Myocyte (in vitro differentiated cells): ENCODE data around the gene KIAA1191. TPM values are rescaled to one million over a fixed set of nuclear protein-coding genes. Genes with fewer than 3 reads are reported as not detected.
A peak's percentile ranks its signal among the peaks of the same experiment; 100 is the strongest.

Experiments used
- DNase-seq: peaks from one replicate; pipeline ENCODE4 v3.0.0-alpha.2; 2012; ENCODE audit warnings: low read depth
- total RNA-seq: library from RNA; depleted of rRNA; stranded (reverse); fragments of >200 nt; gene quantifications from 2 replicates; pipeline ENCODE4 v1.2.3, GENCODE V29; 2014

KIAA1191 gene
- total RNA-seq, 1 donor from 2014 or later = 96.3 TPM

DNA sequence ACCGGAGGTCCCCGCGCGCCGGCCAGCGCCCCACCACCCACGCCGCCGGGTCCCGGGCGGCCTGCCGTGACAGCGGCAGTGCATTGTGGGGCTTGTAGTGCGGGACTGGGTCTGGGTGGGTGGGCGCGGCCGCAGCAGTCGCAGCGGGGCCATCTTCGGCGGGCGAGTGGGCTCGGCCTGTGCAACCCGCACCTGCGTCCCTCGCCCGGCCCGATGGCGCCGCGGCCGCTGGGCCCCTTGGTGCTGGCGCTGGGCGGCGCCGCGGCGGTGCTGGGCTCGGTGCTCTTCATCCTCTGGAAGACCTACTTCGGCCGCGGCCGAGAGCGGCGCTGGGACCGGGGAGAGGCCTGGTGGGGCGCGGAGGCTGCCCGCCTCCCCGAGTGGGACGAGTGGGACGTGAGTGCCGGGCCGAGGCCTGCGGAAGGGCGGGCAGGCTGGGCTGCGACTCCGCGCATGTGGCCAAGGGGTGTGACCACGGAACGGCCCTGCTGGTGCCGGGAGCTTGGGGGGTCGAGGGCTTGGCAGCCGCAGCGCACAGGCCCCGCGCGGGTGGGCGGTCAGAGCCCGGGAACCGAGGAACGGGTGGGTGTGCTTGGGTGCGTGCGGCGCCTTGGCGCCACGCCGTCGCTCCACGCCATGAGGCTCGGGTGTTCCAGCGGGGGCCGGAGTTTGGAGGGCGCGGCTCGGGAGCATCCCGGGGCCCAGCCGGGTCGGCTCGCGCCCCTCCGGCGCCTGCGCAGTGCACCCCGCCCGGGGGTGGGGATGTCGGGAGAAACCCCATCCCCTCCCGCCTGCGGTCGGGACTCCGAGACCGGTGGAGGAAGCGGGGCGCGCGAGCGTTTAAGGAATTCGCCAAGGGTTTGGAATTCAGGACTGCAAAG lies 4.0 kb upstream of the KIAA1191 start, which contains the start of gene ARL10:
Gene ARL10, plus strand, starts transcription at position 137 of the 881 bp plus-strand sequence. Its CDS starts 77 bp downstream, at position 214.
- peak; percentile 67 for DNase-seq

DNA sequence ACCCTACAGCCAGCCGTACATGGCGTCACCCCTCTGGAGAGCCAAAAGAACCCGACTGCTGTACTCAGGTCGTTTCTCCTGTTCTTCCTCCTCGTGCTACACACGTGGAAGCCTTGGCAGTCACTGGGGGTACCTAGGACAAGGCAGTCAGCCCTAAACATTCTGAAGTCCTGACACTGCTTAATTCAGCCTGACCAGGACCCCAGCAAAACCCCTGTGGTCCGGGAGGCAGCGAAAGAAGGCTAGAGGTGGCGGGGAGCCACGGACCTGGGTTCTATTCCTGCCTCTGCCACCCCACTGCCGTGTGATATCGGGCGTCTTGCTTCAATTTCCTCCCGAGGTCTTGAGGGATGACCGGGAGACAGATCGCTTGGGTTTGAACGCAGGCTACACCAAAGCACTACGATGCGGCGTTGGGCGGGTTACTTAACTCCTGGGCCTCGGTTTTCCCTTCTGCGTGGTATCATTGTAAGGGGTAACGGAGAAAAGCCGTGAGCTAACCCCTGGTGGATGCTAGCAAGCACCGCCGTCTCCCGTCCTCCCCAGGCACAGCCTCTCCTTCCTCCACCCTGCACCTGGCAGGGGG lies 3.3 kb upstream of the KIAA1191 start:
- DNase-seq = no peak

DNA sequence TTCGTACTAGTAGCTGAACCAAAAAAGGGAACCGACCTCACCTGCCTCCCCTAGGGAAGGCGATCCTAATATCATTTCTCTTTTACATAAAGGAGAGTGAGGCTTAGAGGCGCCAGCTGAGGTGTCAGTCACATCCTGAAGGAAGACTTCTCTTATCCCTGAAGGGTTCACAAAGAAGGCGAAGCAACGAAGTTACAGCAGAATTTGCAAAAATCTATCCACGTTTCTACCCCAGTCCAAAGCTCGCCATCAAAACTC lies 598 bp upstream of the KIAA1191 start:
- no peak for DNase-seq

DNA sequence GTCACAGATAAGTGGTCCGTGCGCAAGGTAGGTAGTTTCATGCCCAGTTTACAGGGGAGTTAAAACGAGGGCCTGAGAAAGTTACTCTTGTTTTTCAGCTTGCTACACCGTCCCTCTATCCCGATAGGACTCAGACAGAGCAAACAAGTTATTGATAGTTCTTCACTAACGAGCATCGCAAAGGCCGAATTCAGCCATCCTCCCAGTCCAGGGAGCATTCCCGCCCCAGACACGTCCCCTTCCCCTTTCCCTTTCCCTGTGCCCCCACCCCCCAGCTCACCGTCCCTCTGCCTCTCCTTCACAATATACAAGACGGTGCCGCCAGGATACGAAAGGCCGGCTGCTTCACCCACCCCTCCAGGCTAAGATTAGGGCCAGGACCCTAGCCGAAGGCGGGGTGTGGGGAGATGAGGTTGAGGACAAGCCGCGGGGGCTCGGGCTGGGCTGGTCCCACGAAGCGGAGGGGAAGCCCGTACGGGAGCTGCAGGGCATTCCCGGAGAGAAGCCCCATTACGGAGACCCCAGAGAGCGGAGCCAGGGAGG lies 599 bp downstream of the KIAA1191 start:
- DNase-seq = no peak

DNA sequence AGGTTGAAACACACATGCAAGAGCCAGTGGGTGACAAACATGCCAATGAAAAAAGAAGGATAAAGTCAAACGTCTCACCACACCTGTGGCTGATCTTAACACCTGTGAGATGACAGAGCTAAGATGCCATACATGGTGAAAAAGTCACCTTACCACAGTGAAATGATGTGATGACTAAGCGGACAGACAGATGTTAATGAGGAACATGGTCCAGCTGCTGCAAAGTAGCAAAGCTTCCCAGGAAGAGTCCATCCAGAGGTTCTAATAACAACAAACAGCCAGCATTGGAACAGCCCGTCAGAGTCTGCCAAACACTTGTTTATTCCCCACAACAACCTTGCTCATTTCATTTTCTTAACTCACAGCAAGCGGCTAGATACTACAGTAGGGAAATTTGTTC lies 1.9 kb downstream of the KIAA1191 start:
- peak; percentile 20 for DNase-seq

DNA sequence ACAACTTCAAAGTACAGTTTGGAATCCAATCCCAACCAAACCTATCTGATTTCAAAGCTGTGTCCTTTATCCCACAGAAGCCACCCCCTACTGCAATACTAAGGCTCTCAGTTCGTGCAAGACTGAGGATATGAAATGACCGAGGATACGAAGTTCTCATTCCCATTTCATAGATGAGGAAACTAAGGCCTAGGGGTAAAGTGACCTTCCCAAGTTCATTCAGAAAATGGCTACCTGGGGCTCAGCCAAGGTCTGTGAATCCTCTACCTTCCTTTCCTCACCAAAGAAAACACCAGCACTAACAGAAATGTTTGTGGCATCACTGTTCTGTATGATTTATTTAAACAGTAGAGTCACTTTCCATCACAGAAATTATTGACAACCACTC lies 5.4 kb downstream of the KIAA1191 start:
- DNase-seq = no peak

DNA sequence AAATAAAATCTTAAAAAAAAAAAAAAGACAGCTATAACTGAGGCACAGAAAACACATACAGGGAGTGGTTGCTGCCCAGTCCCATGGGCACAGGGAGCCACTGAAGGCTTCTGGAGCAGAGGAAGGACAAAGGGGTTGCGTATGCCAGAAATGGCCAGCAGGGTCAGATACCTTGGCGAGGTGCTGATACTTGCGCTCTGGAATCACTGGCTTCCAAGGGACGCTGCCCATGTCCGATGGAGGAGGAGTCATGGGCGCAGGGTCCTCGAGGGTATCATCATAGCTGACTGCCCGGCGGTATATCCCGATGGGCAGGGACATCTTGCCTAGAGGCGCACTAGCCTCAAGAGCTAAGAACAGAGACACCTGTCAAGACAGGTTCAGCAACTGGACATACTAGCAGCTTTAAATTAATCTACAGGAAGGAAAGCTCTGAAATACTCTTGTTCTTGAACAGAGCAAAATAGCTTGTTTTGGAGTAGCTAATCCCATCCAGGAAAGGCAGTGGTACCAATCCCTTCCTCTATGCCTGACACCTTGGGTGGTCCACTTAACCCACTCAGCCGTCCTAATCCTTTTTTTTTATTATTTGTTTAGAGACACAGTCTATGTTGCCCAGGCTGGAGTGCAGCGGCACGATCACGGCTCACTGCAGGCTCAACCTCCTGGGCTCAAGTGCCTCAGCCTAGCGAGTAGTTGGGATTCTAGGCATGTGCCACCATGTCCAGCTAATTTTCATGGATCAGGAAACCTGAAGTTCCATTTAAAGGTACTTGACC lies 6.0 kb downstream of the KIAA1191 start:
- DNase-seq = no peak

DNA sequence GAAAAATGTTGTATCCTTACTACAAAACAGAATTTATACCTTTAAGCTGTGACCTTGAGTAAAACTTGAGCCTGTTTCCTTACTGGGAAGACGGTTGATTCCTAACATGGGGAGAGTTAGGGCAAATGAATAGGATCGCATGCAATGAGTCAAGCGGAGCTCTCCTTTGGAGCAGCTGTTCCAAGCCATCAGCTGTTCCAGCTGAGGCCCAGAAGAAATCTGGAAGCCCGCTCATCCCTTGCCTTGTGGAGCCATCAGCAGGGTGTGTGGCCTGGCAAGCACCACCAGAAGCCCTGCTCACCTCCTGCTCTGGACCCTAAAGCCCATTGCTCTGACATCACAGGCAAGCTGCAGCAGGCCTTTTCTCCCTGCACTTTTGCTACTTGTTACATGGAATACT lies 8.0 kb downstream of the KIAA1191 start:
- DNase-seq = peak; percentile 98

DNA sequence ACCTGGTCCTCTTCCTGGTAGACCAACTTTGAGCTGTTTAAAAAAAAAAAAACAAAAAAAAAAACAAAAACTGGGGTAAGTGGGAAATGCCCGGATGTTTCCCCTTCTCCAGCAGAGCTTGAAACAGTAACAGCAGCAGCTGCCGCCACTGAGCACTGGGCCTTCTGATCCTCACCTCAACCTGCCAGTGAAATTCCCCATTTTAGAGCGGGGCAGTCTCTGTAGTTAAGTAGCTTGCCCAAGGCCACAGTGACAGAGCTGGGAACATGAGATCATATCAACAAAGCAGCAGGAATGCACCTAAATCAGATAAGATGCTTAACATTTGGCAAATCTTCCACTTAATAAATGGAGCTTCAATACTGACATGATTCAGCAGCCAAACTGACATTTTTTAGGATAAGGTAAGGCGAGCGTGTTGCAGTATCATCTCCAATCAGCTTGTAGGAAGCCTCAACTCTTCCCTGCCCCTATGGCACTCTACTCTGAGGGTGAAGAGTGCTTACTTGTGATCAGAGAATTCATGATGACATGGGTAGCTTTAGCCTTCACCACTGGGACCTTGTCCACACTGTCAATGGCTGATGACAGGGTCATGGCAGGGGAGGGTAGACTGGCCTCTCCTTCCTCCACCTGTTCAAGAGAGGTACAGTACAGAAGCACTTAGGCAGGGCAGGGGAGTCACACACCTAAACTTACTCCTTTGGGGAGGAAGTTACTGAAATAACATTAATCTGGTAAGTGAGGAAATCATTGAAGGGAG lies 9.3 kb downstream of the KIAA1191 start:
- no peak for DNase-seq

DNA sequence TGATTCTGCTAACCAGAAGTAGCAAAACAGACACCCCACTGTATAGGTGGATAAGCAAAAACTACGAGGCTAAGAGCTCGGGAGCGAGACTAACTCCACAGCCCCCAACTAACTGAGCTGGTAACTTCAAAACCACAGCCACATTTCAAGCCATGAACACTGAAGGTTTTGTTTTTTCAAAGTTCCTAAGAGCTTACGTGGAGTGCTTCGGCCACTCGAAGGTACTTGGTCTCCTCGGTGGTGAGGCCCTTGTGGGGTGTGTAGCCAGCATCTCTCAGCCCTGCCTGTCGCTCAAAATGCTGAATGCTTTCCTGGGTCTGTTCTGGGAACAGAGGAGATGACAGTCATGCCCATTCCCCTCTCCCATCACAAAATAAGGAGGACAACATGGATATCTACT lies 11.1 kb downstream of the KIAA1191 start:
- no peak for DNase-seq

DNA sequence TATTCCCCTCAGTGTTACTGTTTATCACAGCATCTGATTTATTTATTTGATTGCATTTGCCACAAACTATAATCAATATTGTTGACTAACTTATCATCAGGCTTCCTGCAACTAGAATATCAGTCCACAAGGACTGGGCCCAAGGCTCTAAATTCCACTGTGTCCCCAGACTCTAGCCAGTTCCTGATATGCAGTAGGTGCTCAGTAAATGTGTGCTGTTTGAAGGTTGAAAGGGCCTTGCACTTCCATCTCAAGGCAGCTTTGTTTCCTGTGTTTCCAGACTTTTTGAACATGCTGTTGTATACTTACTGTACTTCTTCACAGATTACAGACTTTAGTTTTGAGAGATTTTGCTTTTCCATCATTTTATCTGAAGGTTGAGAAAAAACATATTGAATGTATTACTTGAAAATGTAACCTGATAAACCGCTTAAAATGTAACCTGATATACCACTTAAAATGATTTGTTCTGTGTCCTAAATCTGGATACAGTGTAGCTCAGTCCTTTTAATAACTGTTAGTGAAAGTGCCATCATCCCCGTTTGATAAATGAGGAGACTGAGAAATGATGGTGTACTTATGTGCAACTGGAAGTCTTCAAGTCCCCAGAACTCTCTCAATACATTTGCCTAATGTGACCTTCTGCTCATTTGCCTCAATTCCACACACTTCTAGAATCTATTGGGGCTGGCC lies 18.7 kb downstream of the KIAA1191 start:
- DNase-seq = no peak

DNA sequence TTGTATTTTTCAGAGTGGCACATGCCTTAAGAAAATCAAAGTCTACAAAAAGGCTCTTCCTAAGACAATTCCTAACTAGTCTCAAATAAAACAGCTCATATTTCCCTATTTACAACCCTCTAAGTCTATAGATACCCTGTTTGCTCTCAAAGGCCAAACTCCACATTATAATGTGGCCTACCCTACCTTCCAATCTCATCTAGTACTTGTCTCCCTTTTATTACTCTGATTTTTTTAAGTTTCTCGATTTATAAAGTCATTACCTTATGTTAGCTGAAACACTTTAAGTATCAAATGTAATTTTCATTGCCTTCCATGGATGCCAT lies 19.4 kb downstream of the KIAA1191 start:
- no peak for DNase-seq

DNA sequence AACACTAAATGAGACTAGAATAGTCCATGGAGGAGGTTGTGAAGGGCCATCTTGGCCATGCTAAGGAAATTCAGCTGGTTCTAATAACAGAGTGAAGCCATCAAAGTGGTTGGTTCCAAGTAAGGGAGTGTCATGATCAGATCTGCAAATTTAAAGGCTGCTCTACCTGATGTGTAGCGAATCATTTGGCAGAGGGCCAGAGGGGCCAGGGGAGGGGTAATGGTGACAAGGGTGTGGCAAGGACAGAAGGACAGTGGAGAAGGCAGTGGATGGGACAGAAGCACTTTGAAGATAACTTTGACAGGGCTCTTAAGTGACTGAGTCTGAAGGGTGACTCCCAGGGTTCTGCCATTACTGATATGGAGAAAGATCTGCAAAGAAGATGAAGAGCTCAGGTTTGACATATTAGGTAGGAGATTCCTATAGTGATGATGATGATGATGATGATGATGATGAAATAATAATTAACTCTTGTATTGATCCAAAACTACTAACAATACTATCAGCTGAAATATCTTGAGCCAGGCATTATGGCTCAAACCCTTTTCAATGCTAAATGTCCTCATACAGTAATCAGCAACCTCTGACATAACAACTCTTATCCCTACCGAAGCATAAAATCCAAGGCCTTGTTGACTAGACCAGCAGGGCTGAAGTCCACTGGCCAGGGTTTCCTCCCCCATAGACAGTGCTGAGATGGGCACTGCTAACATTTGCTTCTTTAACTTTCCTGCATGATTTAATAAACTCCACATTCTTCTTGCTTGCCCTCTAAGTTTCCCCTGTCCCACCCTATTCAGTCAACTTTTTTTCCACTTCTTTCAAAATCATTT lies 20.0 kb downstream of the KIAA1191 start:
- no peak for DNase-seq

DNA sequence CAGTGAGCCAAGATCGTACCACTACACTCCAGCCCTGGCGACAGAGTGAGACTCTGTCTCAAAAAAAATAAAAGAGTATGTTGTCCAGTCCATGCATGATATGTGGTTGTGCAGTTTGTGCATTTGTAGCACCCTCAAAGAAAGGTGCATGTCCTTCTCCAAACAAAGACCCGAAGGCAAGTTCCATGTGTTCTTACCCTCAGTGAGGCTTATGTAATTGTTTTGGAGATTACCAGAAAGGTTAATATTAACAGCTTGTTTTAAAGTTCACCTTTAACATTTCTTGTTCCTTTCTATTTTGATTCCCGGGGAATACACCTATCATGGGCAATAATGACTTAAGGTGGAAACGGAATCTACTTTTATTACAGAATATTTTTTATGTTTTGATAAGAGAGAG lies 22.3 kb downstream of the KIAA1191 start:
- DNase-seq = no peak

DNA sequence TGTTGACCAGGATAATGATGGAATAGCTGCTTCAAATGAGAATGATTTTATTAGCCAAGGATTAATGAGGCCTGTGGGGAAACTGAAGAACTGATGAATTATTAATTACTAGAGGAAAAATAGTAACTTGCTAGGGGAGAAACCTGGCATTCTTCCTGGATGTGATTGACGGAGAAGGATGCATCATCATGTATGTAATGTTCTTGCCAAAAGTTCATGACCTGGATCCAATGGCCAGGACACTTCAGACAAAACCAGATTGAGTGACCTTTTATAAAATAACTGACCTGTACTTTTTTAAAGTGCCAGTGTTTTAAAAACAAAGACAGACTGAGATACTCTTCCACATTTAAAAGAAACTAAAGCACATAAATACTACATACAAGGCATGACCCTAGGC lies 23.7 kb downstream of the KIAA1191 start:
- DNase-seq = no peak

DNA sequence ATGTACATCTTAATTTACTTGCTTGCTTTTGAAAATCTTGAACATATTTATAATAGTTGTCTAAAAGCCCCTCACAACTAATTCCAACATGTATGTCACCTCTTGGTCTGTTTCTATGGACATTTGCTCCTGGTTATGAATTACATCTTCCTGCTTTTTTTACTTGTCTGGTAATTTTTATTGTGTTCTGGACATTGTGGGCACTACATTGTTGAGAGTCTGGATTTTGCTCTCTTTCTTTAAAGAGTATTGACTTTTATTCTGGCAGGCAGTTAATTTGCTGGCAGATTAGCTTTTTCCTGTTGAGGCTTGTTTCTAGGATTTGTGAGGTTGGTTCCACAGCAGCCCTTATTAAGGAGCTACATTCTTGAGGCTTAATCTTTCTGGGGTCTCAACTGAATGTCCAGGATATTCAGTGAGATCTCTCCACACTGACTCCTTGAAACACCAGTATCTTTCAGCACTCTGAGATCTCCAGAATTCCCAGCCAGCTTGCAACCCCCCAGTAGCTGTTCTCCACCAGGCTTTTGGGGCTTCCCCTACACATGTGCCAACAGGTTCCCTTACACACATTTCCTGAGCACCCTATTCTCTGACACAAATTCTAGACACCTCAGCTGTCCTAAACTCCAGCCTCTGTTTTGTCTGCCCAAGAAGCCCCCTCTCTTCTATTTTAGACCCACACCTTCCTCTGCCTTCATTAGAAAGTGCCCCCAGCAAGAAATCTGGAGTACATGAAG lies 27.4 kb downstream of the KIAA1191 start:
- no peak for DNase-seq

DNA sequence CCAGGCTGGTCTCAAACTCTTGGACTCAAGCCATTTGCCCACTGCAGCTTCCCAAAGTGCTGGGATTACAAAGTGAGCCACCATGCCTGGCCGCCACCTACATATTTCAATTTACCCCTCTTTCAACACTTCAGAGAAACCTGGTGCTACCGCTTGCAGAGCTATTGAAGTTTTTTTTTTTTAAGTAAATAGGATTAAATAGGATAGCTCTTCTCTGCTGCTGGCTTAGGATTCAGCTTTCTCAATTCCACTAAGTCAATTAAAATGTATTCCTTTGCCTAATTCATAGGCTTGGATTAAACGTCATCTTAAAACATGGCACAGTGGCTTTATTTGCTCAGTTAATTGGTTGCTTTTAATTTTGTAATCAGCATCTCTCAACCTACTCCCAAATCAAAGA lies 41.0 kb downstream of the KIAA1191 start:
- no peak for DNase-seq

DNA sequence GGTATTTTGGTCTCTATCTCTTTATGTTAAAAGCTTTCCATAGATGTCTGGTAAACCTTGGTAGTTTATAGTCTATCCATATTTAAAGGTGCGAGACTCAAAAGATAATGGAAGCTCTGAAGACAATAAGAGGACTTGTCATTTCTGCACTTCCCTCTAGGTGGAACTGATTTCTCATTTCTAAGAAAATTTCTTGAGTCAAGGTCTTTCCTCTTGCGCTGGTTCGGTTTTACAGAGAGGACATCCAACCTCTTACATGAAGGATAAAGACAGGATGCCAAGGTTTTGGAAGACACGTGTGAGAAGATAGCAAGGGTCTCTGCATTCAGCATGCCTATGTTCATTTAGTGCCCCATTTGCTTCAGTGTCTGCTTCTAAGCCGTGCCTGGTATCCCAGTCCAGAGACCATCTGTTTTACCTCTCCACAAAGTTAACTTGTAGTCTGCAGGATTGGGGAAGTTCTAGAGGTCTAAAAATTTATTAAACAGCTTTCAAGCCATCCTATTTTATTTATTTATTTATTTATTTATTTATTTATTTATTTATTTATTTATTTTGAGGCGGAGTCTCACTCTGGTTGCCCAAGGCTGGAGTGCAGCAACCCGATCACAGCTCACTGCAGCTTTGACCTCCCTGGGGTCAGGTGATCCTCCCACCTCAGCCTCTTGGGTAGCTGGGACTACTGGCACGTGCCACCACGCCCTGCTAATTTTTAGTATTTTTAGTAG lies 41.6 kb downstream of the KIAA1191 start:
- DNase-seq = peak; percentile 25
